IMR-90 (cell line): ENCODE results near the gene SIPA1L3. TPM values are rescaled to one million over a fixed set of nuclear protein-coding genes. Genes with fewer than 3 reads are reported as not detected.

Experiments
- ATAC-seq: fragments of 200-7000 bp; cut with Tn5 transposase; 2 replicates; pipeline ENCODE4 v1.9.1; 2020; ENCODE audit warnings: low read depth, mild to moderate bottlenecking, moderate library complexity
- BruUV-seq: library from RNA; stranded (reverse); fragments of 400-500 nt; replicated peaks from 2 replicates; lab custom pipeline; 2021; lab: Mats Ljungman, UMichigan
- CTCF ChIA-PET: fragments of 300-600 bp; formaldehyde crosslinking; extraction: SDS; loops from one replicate; lab custom pipeline; 2021; ENCODE audit warnings: antibody characterized with exemption; lab: Yijun Ruan, JAX
- POLR2A ChIA-PET: fragments of 300-600 bp; sonication (Branson Sonifier 250); formaldehyde crosslinking; loops from one replicate; lab custom pipeline; 2022; ENCODE audit warnings: antibody characterized with exemption; ENCODE audit not compliant: unreplicated experiment; lab: Charles Lee
- DNase-seq: peaks from one replicate; pipeline ENCODE4 v3.0.0; 2013
- H2AFZ ChIP-seq: replicated peaks from 2 replicates; pipeline ENCODE3; 2013; ENCODE audit warnings: low read length, mild to moderate bottlenecking; ENCODE audit not compliant: poor library complexity
- H2AK5ac ChIP-seq: 2 replicates; pipeline ENCODE4 v1.6.1; 2013; ENCODE audit warnings: low read depth, low read length, inconsistent platforms
- H2AK9ac ChIP-seq: replicated peaks from 2 replicates; pipeline ENCODE3; 2013; ENCODE audit warnings: mild to moderate bottlenecking, low read depth, low read length, moderate library complexity; ENCODE audit not compliant: poor library complexity
- H2BK120ac ChIP-seq: 2 replicates; pipeline ENCODE4 v1.6.1; 2013; ENCODE audit warnings: low read depth, low read length, inconsistent platforms
- H2BK15ac ChIP-seq: 3 replicates; pipeline ENCODE4 v1.6.1; 2013; ENCODE audit warnings: low read depth, low read length, inconsistent platforms
- H2BK20ac ChIP-seq: 2 replicates; pipeline ENCODE4 v1.6.1; 2013; ENCODE audit warnings: low read depth, mild to moderate bottlenecking, inconsistent platforms, low read length, moderate library complexity
- H2BK5ac ChIP-seq: 2 replicates; pipeline ENCODE4 v1.6.1; 2013; ENCODE audit warnings: mild to moderate bottlenecking, low read depth, low read length, inconsistent platforms; ENCODE audit not compliant: poor library complexity, severe bottlenecking
- H3K14ac ChIP-seq: replicated peaks from 2 replicates; pipeline ENCODE4 v1.6.1; 2013; ENCODE audit warnings: low read depth, low read length, inconsistent platforms
- H3K18ac ChIP-seq: 2 replicates; pipeline ENCODE4 v1.6.1; 2013; ENCODE audit warnings: low read depth, low read length, control low read depth
- H3K23ac ChIP-seq: 2 replicates; pipeline ENCODE4 v1.6.1; 2013; ENCODE audit warnings: low read depth, low read length, inconsistent platforms
- H3K27ac ChIP-seq: 2 replicates; pipeline ENCODE4 v1.5.1; 2013; ENCODE audit warnings: mild to moderate bottlenecking, control low read depth, low read length; ENCODE audit not compliant: insufficient read depth
- H3K27me3 ChIP-seq: 2 replicates; pipeline ENCODE4 v1.6.1; 2013; ENCODE audit warnings: low read length; ENCODE audit not compliant: control insufficient read depth, insufficient read depth
- H3K36me3 ChIP-seq: 2 replicates; pipeline ENCODE4 v1.6.1; 2013; ENCODE audit warnings: low read length, mixed read lengths; ENCODE audit not compliant: control insufficient read depth, insufficient read depth
- H3K4ac ChIP-seq: 2 replicates; pipeline ENCODE4 v1.6.1; 2013; ENCODE audit warnings: low read depth, low read length, inconsistent platforms
- H3K4me1 ChIP-seq: 2 replicates; pipeline ENCODE4 v1.6.1; 2013; ENCODE audit warnings: low read length, mixed read lengths; ENCODE audit not compliant: control insufficient read depth, insufficient read depth
- H3K4me2 ChIP-seq: 2 replicates; pipeline ENCODE4 v1.6.1; 2013; ENCODE audit warnings: low read depth, mild to moderate bottlenecking, control low read depth, low read length, moderate library complexity
- H3K4me3 ChIP-seq: 2 replicates; pipeline ENCODE4 v1.5.1; 2013; ENCODE audit warnings: low read depth, mild to moderate bottlenecking, control low read depth, low read length, moderate library complexity; ENCODE audit not compliant: insufficient read depth
- H3K56ac ChIP-seq: 2 replicates; pipeline ENCODE4 v1.6.1; 2013; ENCODE audit warnings: low read length, inconsistent platforms; ENCODE audit not compliant: insufficient read depth; ENCODE audit errors: extremely low read depth
- H3K79me1 ChIP-seq, 2 experiments: 2 replicates each; pipeline ENCODE4 v1.6.1; 2013; ENCODE audit warnings: low read length in 2 of 2, inconsistent platforms in 1 of 2, low read depth in 1 of 2
- H3K9ac ChIP-seq: 2 replicates; pipeline ENCODE4 v1.6.1; 2013; ENCODE audit warnings: low read depth, low read length, control low read depth
- H3K9me1 ChIP-seq: 2 replicates; pipeline ENCODE4 v1.6.1; 2013; ENCODE audit warnings: low read length, inconsistent platforms; ENCODE audit not compliant: insufficient read depth
- H3K9me3 ChIP-seq: 2 replicates; pipeline ENCODE4 v1.6.1; 2013; ENCODE audit warnings: low read length; ENCODE audit not compliant: control insufficient read depth, insufficient read depth
- H4K20me1 ChIP-seq: 2 replicates; pipeline ENCODE4 v1.6.1; 2013; ENCODE audit warnings: low read length, inconsistent platforms; ENCODE audit not compliant: insufficient read depth
- H4K5ac ChIP-seq: 2 replicates; pipeline ENCODE4 v1.6.1; 2013; ENCODE audit warnings: mild to moderate bottlenecking, low read depth, low read length, control low read depth
- H4K8ac ChIP-seq, 2 experiments: 2 replicates each; pipeline ENCODE4 v1.6.1; 2013; ENCODE audit warnings: low read depth in 2 of 2, low read length in 2 of 2, control low read depth in 1 of 2, inconsistent platforms in 1 of 2
- H4K91ac ChIP-seq: 2 replicates; pipeline ENCODE4 v1.6.1; 2013; ENCODE audit warnings: low read depth, low read length, inconsistent platforms; ENCODE audit not compliant: insufficient read depth
- BHLHE40 ChIP-seq: fragments of 150-350 bp; IDR thresholded peaks from 2 replicates; pipeline ENCODE4 v1.6.1; 2016; ENCODE audit warnings: mild to moderate bottlenecking, low read depth, low read length
- CEBPB ChIP-seq: IDR thresholded peaks from 2 replicates; pipeline ENCODE4 v1.6.1; 2012; ENCODE audit warnings: low read depth, low read length, improper control_type of control experiment
- CHD1 ChIP-seq: IDR thresholded peaks from 2 replicates; pipeline ENCODE4 v1.6.1; 2012; ENCODE audit warnings: low read depth, low read length, improper control_type of control experiment
- CTCF ChIP-seq: conservative IDR thresholded peaks from 2 replicates; pipeline ENCODE4 v1.5.1; 2012; ENCODE audit warnings: mild to moderate bottlenecking, low read depth, low read length, improper control_type of control experiment
- ELK1 ChIP-seq: fragments of 150-350 bp; IDR thresholded peaks from 2 replicates; pipeline ENCODE4 v1.6.1; 2016; ENCODE audit warnings: low read depth, mild to moderate bottlenecking, low read length, moderate library complexity, borderline replicate concordance
- FOS ChIP-seq: fragments of 150-350 bp; IDR thresholded peaks from 2 replicates; pipeline ENCODE4 v1.6.1; 2016; ENCODE audit warnings: low read depth, low read length
- MAFK ChIP-seq: IDR thresholded peaks from 2 replicates; pipeline ENCODE4 v1.6.1; 2012; ENCODE audit warnings: low read depth, low read length, improper control_type of control experiment
- MAZ ChIP-seq: IDR thresholded peaks from 2 replicates; pipeline ENCODE4 v1.6.1; 2012; ENCODE audit warnings: low read depth, mild to moderate bottlenecking, low read length, improper control_type of control experiment, moderate library complexity, borderline replicate concordance
- MXI1 ChIP-seq: IDR thresholded peaks from 2 replicates; pipeline ENCODE4 v1.6.1; 2012; ENCODE audit warnings: low read depth, mild to moderate bottlenecking, low read length, moderate library complexity, borderline replicate concordance
- NFE2L2 ChIP-seq: fragments of 150-350 bp; IDR thresholded peaks from 2 replicates; pipeline ENCODE4 v1.6.1; 2016; ENCODE audit warnings: low read depth, mild to moderate bottlenecking, low read length
- POLR2A ChIP-seq: IDR thresholded peaks from 2 replicates; pipeline ENCODE4 v1.6.1; 2012; ENCODE audit warnings: mild to moderate bottlenecking, low read depth, low read length
- RAD21 ChIP-seq: IDR thresholded peaks from 2 replicates; pipeline ENCODE4 v1.6.1; 2012; ENCODE audit warnings: low read length, improper control_type of control experiment
- RCOR1 ChIP-seq: IDR thresholded peaks from 2 replicates; pipeline ENCODE4 v1.6.1; 2012; ENCODE audit warnings: mild to moderate bottlenecking, low read length, improper control_type of control experiment; ENCODE audit not compliant: insufficient replicate concordance
- RFX5 ChIP-seq: IDR thresholded peaks from 2 replicates; pipeline ENCODE4 v1.8.0; 2012; ENCODE audit warnings: low read depth, mild to moderate bottlenecking, low read length, moderate library complexity
- USF2 ChIP-seq: fragments of 150-350 bp; IDR thresholded peaks from 2 replicates; pipeline ENCODE4 v1.6.1; 2017; ENCODE audit warnings: mild to moderate bottlenecking, antibody characterized with exemption, low read length, low read depth
- WGBS, 2 experiments: methylation state at CpG; one replicate each; pipeline versions ENCODE4 v1.1.5 to v1.1.7; 2013; ENCODE audit warnings: missing lambda C conversion rate in 2 of 2; ENCODE audit not compliant: insufficient read length in 1 of 2; ENCODE audit errors: extremely low coverage in 2 of 2; 5-methylcytosine and 5-hydroxymethylcytosine counted together
- dilution Hi-C: fragments of 300-500 bp; cut with HindIII; formaldehyde crosslinking; loops from one replicate; pipeline ENCODE4 v1.14.3; 2018; ENCODE audit warnings: low sequenced_read_pairs; ENCODE audit not compliant: unreplicated experiment
- in situ Hi-C: fragments of 300-500 bp; cut with MboI; formaldehyde crosslinking; loops from 3 replicates; pipeline ENCODE4 v1.14.3; 2019; ENCODE audit warnings: low sequenced_read_pairs, inconsistent platforms, mixed read lengths
- intact Hi-C: fragments of 100-400 bp; cut with micrococcal nuclease; formaldehyde crosslinking; loops from 2 replicates; pipeline ENCODE4 v1.10.0; 2022
- polyA plus RNA-seq, 3 experiments: library from polyadenylated mRNA; depleted of rRNA; stranded (reverse); fragments of >200 nt; gene quantifications; 2 replicates each; pipeline ENCODE4 v1.2.3, GENCODE V29; 2012; ENCODE audit warnings: low replicate concordance in 1 of 3
- total RNA-seq: library from RNA; depleted of rRNA; stranded (reverse); fragments of >200 nt; gene quantifications from 2 replicates; pipeline ENCODE4 v1.2.3, GENCODE V29; 2012

SIPA1L3 gene
- total and polyA plus RNA-seq, 2 of the 4 experiments (the other 2 are of a cell fraction), result 4.1 to 9.4 TPM

- H3K4me3 ChIP-seq, result no peak overlapping the region
- H3K27ac ChIP-seq, result no peak overlapping the region
- in situ Hi-C loops, result no loop called here
- H4K8ac ChIP-seq, result no peak overlapping the region
- ChIA-PET CTCF (no interaction called here), POLR2A (interaction anchor here (0.5 kb wide), 1 partner anchor 1395 kb away, joined by 3 read pairs; no protein-coding TSS in a partner anchor)
- no peak overlapping the region for H2BK15ac ChIP-seq
- H3K4ac ChIP-seq, result no peak overlapping the region
- dilution Hi-C loops, result no loop called here
- no peak overlapping the region for H3K9ac ChIP-seq
- no peak overlapping the region for H3K56ac ChIP-seq
- peaks cover 36% of the 10 kb centered on the region for H3K9me1 ChIP-seq
- H2BK20ac ChIP-seq, result no peak overlapping the region
- H3K4me1 ChIP-seq, result peaks cover 15% of the 10 kb centered on the region
- no peak overlapping the region for H2AK9ac ChIP-seq
- peaks cover 8% of the 10 kb centered on the region; the same call in 1 of the 2 replicates for H4K20me1 ChIP-seq
- no peak overlapping the region for H3K18ac ChIP-seq
- H4K91ac ChIP-seq, result no peak overlapping the region
- no peak overlapping the region for H3K4me2 ChIP-seq
- ATAC-seq, result no peak
- no peak overlapping the region for H2BK5ac ChIP-seq
- no peak for DNase-seq
- H3K79me1 ChIP-seq, result peaks cover 39 to 86% of the 10 kb centered on the region in 2 experiments
- BruUV-seq, result no TSS peak
- no peaks in the 10 kb centered on the region for H3K9me3 ChIP-seq
- intact Hi-C loops, result no loop called here
- no peak overlapping the region for H2AK5ac ChIP-seq
- no peak overlapping the region for H2BK120ac ChIP-seq
- TF ChIP-seq CHD1 (no peak), RCOR1 (no peak), RFX5 (no peak), RAD21 (no peak), MAZ (no peak), CTCF (no peak), POLR2A (no peak), MAFK (no peak), BHLHE40 (no peak), NFE2L2 (no peak), USF2 (no peak), ELK1 (no peak), FOS (no peak), MXI1 (no peak), CEBPB (no peak)
- H3K27me3 ChIP-seq, result no peaks in the 10 kb centered on the region
- 95% methylated on average over 4 of the region's 9 CpGs; no CpG with 5 or more reads in 1 of the 2 experiments for WGBS, 2 experiments
- H3K14ac ChIP-seq, result no peak overlapping the region; the same call in 1 of the 2 replicates
- H3K23ac ChIP-seq, result no peak overlapping the region
- no peak overlapping the region for H2AFZ ChIP-seq
- no peaks in the 10 kb centered on the region for H3K36me3 ChIP-seq
- H4K5ac ChIP-seq, result no peak overlapping the region
These were observed 102.7 kb downstream of the SIPA1L3 start for GRCh38 chr19:38009650-38010242.
